Heart right ventricle (tissue), 16 donors: ENCODE results near the gene NDUFAF2. TPM values are rescaled to one million over a fixed set of nuclear protein-coding genes. Genes with fewer than 3 reads are reported as not detected.

Experiments
- ATAC-seq, 8 donors: fragments of 200-7000 bp; cut with Tn5 transposase; one replicate each; pipeline ENCODE4 v1.9.1; 2020; ENCODE audit warnings: mild to moderate bottlenecking in 8 of 8, moderate library complexity in 8 of 8, moderate number of reproducible peaks in 1 of 8
- DNase-seq, 2 donors: peaks; one replicate each; pipeline ENCODE4 v3.0.0-alpha.2; 2020
- H3K27ac ChIP-seq, 10 donors: fragments of 200-600 bp; sonication (generic) in 2 of 10; one replicate each; pipeline versions ENCODE4 v1.5.0 to v1.8.0; 2020 to 2022; ENCODE audit warnings: mild to moderate bottlenecking in 3 of 10
- H3K27me3 ChIP-seq, 7 donors: fragments of 200-600 bp; one replicate each; pipeline ENCODE4 v1.8.0; 2021 to 2022; ENCODE audit warnings: mild to moderate bottlenecking in 2 of 7
- H3K36me3 ChIP-seq, 9 donors: fragments of 200-600 bp; sonication (generic) in 1 of 9; one replicate each; pipeline versions ENCODE4 v1.5.0 to v1.8.0; 2020 to 2022; ENCODE audit warnings: mild to moderate bottlenecking in 2 of 9
- H3K4me1 ChIP-seq, 9 donors: fragments of 200-600 bp; sonication (generic) in 1 of 9; one replicate each; pipeline versions ENCODE4 v1.5.0 to v1.8.0; 2020 to 2022; ENCODE audit warnings: mild to moderate bottlenecking in 4 of 9
- H3K4me3 ChIP-seq, 10 donors: fragments of 200-600 bp; sonication (generic) in 2 of 10; one replicate each; pipeline versions ENCODE4 v1.5.0 to v1.8.0; 2020 to 2022; ENCODE audit warnings: mild to moderate bottlenecking in 7 of 10, moderate library complexity in 2 of 10
- H3K9me3 ChIP-seq, 11 donors: fragments of 200-600 bp in 10 of 11; sonication (generic) in 2 of 11; one replicate each; pipeline versions ENCODE4 v1.5.0 to v1.8.0; 2013 to 2022; ENCODE audit warnings: mild to moderate bottlenecking in 2 of 11, control low read depth in 1 of 11, moderate library complexity in 1 of 11
- CTCF ChIP-seq, 9 donors: fragments of 200-600 bp; sonication (generic) in 2 of 9; IDR thresholded peaks; one replicate each; pipeline versions ENCODE4 v1.5.0 to v1.8.0; 2021 to 2022; ENCODE audit warnings: antibody characterized with exemption in 9 of 9, mild to moderate bottlenecking in 5 of 9, moderate library complexity in 1 of 9
- WGBS, 2 donors: extraction: QIAGEN DNeasy Blood & Tissue Kit; methylation state at CpG; one replicate each; pipeline ENCODE4 v1.1.7; 2013; ENCODE audit warnings: inconsistent platforms in 1 of 2; 5-methylcytosine and 5-hydroxymethylcytosine counted together
- intact Hi-C, 10 donors: fragments of 100-400 bp; cut with DNase I; formaldehyde crosslinking; loops; one replicate each; pipeline versions ENCODE4 v1.11.1 to v1.14.2; 2022
- polyA plus RNA-seq, 2 donors: library from polyadenylated mRNA; stranded (reverse); fragments of 200-250 nt; gene quantifications; one replicate each; pipeline ENCODE4 v1.2.3, GENCODE V29; 2013
- total RNA-seq, 10 donors: library from RNA; stranded (reverse); fragmentation: NEBNext Ultra II Directional in 3 of 10; extraction: Animal tissue kit (Norgen Biotek cat#: 25700) in 3 of 10; gene quantifications; one replicate each; pipeline versions ENCODE4 v1.2.1 to v1.2.4, GENCODE V29; 2021 to 2023
- donor health status: Arrhythmogenic right ventricular cardiomyopathy.
- donor health status: ischemic (EF 13 %, LVEDD 7.1; RV severe dilation, severe dysfunction).
- donor health status: healthy with polysubstance abuse.
- donor health status: DM: no; HTN: yes; CAD: no.
- donor health status: DM: no; HTN: no; CAD: no.
- donor health status: ischemic (EF 25% LVEDD 6.9; RV normal size, moderate dysfunction).
- donor health status: ischemic (EF 25% LVEDD 5.7; RV mildly dilated, moderate dysfunction).
- donor health status: healthy.
- donor health status: DM: yes; HTN: yes; CAD: no.
- donor health status: Ischemic cardiomyopathy.
- donor health status: ischemic (EF 35%, LVEDD 5.7; RV mildly dilated, moderate dysfunction).
- donor health status: nonischemic (EF 11% LVEDD 7.7; RV severe dilation, severe dysfunction).
- donor health status: DM: yes; HTN: yes; CAD: no.
- donor health status: PGD.
- donor health status: ischemic (EF 29% LVEDD 5.4; RV normal size, mild dysfunction).
- donor health status: nonischemic (EF 23%, LVEDD 6.1; RV moderate dilation, normal function).

Gene NDUFAF2
- total and polyA plus RNA-seq, 12 donors = 23.0 to 96.5 (median 32.0) TPM

GRCh38 chr5:60996368-60996767 is 51.4 kb downstream of the NDUFAF2 start:
- Histone ChIP-seq H3K27ac (no peak overlapping the region), H3K4me1 (peaks cover 0 to 45% (median 22%) of the 10 kb centered on the region in 9 donors), H3K36me3 (no peaks in the 10 kb centered on the region), H3K27me3 (no peaks in the 10 kb centered on the region), H3K4me3 (no peak overlapping the region), H3K9me3 (peaks cover 0 to 13% (median 0%) of the 10 kb centered on the region in 11 donors)
- 81 to 84% methylated on average over 3 of the region's 3 CpGs for WGBS, 2 donors
- ATAC-seq = no peak
- no peak for TF ChIP-seq CTCF (IDR thresholded peaks at IDR 0.05)
- no peak for DNase-seq
- intact Hi-C loops = no loop called here

- Histone ChIP-seq H3K36me3 (no peaks in the 10 kb centered on the region), H3K9me3 (peaks cover 0 to 13% (median 0%) of the 10 kb centered on the region in 11 donors), H3K4me3 (no peak overlapping the region), H3K27ac (no peak overlapping the region), H3K4me1 (peaks cover 0 to 44% (median 22%) of the 10 kb centered on the region in 9 donors), H3K27me3 (no peaks in the 10 kb centered on the region)
- TF ChIP-seq CTCF (IDR thresholded peaks at IDR 0.05) = no peak
- intact Hi-C loops = no loop called here
- no peak for ATAC-seq
- no peak for DNase-seq
- 86 to 88% methylated on average over 1 of the region's 1 CpG for WGBS, 2 donors
These were observed 52.7 kb downstream of the NDUFAF2 start for GRCh38 chr5:60997721-60998120.

- DNase-seq = no peak
- no peak overlapping the region for H3K4me3 ChIP-seq
- no peaks in the 10 kb centered on the region for H3K27me3 ChIP-seq
- no peak overlapping the region for H3K27ac ChIP-seq
- TF ChIP-seq CTCF (IDR thresholded peaks at IDR 0.05) = no peak
- peaks cover 0 to 4% (median 0%) of the 10 kb centered on the region in 11 donors for H3K9me3 ChIP-seq
- H3K36me3 ChIP-seq = no peaks in the 10 kb centered on the region
- ATAC-seq = peak in 2 of 8 donors; percentile 48
- peaks cover 0 to 29% (median 22%) of the 10 kb centered on the region in 9 donors for H3K4me1 ChIP-seq
- intact Hi-C loops = no loop called here
These were observed 55.9 kb downstream of the NDUFAF2 start for GRCh38 chr5:61000887-61001286.

GRCh38 chr5:61001647-61002046 is 56.6 kb downstream of the NDUFAF2 start:
- no peak for TF ChIP-seq CTCF (IDR thresholded peaks at IDR 0.05)
- Histone ChIP-seq H3K4me1 (peaks cover 0 to 29% (median 22%) of the 10 kb centered on the region in 9 donors), H3K4me3 (no peak overlapping the region), H3K27me3 (no peaks in the 10 kb centered on the region), H3K36me3 (no peaks in the 10 kb centered on the region), H3K9me3 (peaks cover 0 to 4% (median 0%) of the 10 kb centered on the region in 11 donors), H3K27ac (no peak overlapping the region)
- DNase-seq = no peak
- intact Hi-C loops = no loop called here
- ATAC-seq = no peak
- WGBS, 2 donors = 91 to 92% methylated on average over 3 of the region's 3 CpGs
